AG10803 (cell line): ENCODE data around the gene JUND.
A peak's percentile ranks its signal among the peaks of the same experiment; 100 is the strongest.

Experiments
- DNase-seq: peaks from one replicate; pipeline ENCODE4 v3.0.0; 2010; ENCODE audit warnings: low read depth
- H3K4me3 ChIP-seq: 2 replicates; pipeline ENCODE4 v1.5.1; 2011; ENCODE audit warnings: mild to moderate bottlenecking, low read length, control low read depth
- TF ChIP-seq, protein P1 (sequence below): conservative IDR thresholded peaks from 2 replicates; pipeline ENCODE4 v1.5.1; 2011; ENCODE audit warnings: mild to moderate bottlenecking, low read length, control low read depth, inconsistent platforms

The JUND gene

DNA sequence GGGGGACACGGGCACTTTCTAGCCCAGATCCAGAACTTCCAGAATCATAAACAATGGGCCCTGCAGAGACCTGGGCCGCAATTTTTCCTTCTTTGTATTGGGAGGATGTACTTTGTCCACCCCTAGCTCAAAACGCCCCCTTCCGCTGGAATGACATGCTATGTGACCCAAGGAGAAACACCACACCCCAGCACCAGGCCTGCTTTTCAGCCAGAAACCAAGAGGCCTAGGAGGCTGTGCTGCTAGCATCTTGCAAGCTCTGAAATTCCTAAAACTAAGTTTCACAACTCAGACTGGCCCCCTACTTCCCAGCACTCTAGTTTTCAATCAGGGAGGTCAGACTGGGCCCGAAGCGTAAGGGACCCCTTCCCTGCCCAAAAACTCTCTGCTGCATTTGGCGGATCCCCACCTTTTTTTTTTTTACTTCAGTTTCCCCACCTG, 40.9 kb upstream of the JUND start:
- TF ChIP-seq, protein P1, sequence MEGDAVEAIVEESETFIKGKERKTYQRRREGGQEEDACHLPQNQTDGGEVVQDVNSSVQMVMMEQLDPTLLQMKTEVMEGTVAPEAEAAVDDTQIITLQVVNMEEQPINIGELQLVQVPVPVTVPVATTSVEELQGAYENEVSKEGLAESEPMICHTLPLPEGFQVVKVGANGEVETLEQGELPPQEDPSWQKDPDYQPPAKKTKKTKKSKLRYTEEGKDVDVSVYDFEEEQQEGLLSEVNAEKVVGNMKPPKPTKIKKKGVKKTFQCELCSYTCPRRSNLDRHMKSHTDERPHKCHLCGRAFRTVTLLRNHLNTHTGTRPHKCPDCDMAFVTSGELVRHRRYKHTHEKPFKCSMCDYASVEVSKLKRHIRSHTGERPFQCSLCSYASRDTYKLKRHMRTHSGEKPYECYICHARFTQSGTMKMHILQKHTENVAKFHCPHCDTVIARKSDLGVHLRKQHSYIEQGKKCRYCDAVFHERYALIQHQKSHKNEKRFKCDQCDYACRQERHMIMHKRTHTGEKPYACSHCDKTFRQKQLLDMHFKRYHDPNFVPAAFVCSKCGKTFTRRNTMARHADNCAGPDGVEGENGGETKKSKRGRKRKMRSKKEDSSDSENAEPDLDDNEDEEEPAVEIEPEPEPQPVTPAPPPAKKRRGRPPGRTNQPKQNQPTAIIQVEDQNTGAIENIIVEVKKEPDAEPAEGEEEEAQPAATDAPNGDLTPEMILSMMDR, result peak; percentile 45
- peak; percentile 59 for DNase-seq
- H3K4me3 ChIP-seq, result peak overlapping the region; percentile 82

GRCh38 chr19:18321734-18322102, 40.3 kb upstream of the JUND start:
- DNase-seq, result no peak
- TF ChIP-seq, protein P1, result no peak
- peak overlapping the region; percentile 82 for H3K4me3 ChIP-seq

DNA sequence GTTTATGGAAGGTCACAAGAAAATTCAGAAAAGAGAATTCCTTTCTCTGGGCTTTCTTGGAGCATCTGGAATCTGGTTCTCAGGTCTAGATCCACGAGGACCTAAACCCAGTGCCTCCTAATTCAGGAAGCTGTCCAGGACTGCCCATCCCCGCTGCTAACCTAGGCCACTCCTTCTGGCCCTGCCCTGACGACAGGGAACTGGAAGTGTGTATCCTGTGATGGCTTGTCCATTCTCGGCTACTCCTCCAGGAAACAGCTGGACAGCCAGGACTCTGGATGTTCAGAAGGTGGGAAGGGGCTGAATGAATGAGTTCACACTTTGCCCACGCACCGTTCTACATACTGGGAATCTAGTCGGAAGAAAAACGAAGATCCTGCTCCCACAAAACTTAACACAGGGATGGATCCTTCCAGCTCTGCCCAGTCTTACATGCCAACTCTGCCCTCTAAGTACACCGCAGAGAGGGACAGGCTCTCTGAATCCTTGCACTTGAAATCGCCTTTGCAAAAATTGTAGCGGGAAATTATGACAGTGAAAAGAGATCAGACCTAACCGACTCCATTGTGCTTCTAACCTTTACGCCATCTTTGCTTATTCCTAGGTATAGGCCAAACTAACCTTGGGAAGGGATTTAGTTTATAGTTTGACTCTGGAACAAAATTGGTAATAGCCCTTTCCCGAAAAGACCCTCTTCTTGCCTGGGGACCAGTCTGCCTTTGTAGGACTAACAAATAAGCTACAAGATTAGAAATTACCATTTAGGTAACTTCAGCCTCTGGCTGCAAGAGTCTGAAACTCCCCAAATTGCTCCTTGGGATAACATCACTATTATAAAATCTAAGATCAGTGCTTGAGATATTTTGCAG, 39.7 kb upstream of the JUND start:
- H3K4me3 ChIP-seq, result no peak overlapping the region
- TF ChIP-seq, protein P1, result no peak
- DNase-seq, result no peak

DNA sequence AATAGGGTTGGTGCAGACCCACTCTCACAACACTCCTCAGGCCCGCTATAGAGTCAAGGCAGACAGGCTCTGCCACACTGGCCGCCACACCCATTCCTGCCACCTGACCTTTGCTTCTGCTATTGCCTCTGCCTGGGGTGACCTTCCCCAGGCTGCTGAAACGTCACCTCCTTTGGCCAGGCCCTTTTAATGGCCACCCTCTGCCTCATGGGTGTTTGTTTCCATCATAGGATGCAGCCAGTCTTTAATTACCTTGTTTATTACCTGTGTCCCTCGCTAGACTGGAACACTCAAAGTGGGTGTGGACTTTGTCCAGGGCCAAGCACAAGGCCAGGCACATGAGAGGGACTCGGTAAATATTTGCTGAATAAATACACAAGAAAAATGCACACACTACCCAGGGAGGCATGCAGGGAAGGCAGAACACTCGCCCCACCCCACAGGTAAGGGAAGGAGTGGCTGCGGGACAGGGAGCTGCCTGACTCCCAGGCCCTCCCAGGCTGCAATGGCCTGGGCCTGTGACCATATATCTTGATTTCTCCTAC, 38.2 kb upstream of the JUND start:
- TF ChIP-seq, protein P1, result no peak
- no peak for DNase-seq
- H3K4me3 ChIP-seq, result no peak overlapping the region

DNA sequence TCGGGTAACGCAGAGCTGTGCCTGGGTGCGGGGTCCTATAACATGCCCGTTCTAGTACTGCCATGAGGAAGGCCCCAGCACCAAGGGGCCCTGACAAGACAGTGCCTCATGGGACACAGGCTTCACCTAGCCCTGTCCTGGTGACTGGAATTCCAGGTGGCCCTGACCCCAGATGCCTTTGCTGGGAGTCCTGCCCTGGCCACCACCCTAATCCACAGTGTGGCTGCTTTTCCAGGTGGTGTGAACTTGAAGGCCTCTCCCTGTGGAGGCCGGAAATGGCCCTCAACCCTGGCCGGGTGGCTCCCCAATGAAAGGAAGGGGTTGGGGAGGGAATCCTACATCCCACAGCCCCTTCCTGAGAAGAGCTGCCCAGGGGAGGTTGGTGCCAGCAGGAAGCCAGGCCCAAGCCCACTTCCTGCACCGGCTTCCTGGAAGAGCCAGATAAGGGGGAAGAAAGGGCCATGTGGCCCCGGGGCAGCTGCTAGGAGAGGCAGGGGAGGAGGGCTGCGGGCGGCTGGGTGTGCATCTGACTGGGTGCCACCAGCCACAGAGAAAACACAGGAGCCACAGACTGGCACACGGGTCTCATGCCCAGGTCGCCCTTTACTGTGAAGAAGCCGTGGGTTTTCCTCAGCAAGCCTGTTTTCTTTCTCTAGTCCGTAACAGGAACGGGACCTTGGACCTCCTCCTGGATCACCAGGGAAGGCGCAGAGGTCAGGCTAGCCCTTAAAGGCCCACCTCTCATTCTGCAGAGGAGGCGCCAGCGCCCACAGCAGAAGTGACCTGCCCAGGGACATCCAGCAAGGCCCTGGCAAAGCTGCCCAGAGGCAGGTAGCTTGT, 36.8 kb upstream of the JUND start:
- TF ChIP-seq, protein P1, result no peak
- H3K4me3 ChIP-seq, result no peak overlapping the region
- no peak for DNase-seq

DNA sequence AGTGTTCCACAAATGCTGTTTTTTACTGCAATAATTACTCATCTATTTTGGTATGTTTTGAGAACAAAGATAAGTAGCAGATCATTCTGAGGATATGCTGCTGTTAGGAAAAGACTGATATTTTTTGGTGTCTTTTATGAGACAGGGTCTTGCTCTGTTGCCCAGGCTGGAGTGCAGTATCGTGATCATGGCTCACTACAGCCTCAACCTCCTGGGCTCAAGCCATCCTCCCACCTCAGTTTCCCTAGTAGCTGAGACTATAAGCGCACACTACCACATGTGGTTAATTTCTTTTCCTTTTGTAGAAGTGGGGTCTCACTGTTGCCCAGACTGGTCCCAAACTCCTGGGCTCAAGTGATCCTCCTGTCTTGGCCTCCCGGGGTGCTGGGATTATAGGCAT, 32.0 kb upstream of the JUND start:
- H3K4me3 ChIP-seq, result no peak overlapping the region
- TF ChIP-seq, protein P1, result no peak
- no peak for DNase-seq
